Neutrophil (primary cell): ENCODE measurements around the gene ALDH18A1.

Experiments
- H3K27ac ChIP-seq: fragments of 200-600 bp; sonication (generic); 2 replicates; pipeline ENCODE4 v1.5.1; 2016; ENCODE audit warnings: mild to moderate bottlenecking, moderate library complexity
- H3K27me3 ChIP-seq: fragments of 200-600 bp; sonication (generic); 2 replicates; pipeline ENCODE4 v1.6.0; 2016; ENCODE audit warnings: mild to moderate bottlenecking
- H3K36me3 ChIP-seq: fragments of 200-600 bp; sonication (generic); 2 replicates; pipeline ENCODE4 v1.5.1; 2017
- H3K4me1 ChIP-seq, 2 experiments: fragments of 200-600 bp in 1 of 2; sonication (generic) in 1 of 2; 1 replicate in 1 of 2; 2 replicates in 1 of 2; pipeline versions ENCODE4 v1.5.1 to v1.6.1; 2013 to 2016; ENCODE audit warnings: low read depth in 1 of 2, low read length in 1 of 2, mild to moderate bottlenecking in 1 of 2, moderate library complexity in 1 of 2; ENCODE audit not compliant: control insufficient read depth in 1 of 2, insufficient read depth in 1 of 2
- H3K4me3 ChIP-seq, 2 experiments: fragments of 200-600 bp in 1 of 2; sonication (generic) in 1 of 2; 1 replicate in 1 of 2; 2 replicates in 1 of 2; pipeline ENCODE4 v1.5.1; 2013 to 2016; ENCODE audit warnings: low read depth in 1 of 2, low read length in 1 of 2, mild to moderate bottlenecking in 1 of 2, moderate library complexity in 1 of 2
- H3K9me3 ChIP-seq: fragments of 200-600 bp; sonication (generic); 2 replicates; pipeline ENCODE4 v1.5.1; 2016
- CTCF ChIP-seq: fragments of 200-600 bp; sonication (generic); IDR thresholded peaks from 2 replicates; pipeline ENCODE4 v1.5.1; 2016; ENCODE audit warnings: antibody characterized with exemption

Gene ALDH18A1

GRCh38 chr10:95613330-95613729 lies 43.2 kb downstream of the ALDH18A1 start:
- no peak overlapping the region for H3K4me3 ChIP-seq
- no peaks in the 10 kb centered on the region for H3K36me3 ChIP-seq
- H3K27ac ChIP-seq, result no peak overlapping the region
- H3K27me3 ChIP-seq, result no peaks in the 10 kb centered on the region
- no peak for TF ChIP-seq CTCF
- no peaks in the 10 kb centered on the region for H3K4me1 ChIP-seq
- no peaks in the 10 kb centered on the region for H3K9me3 ChIP-seq

- Histone ChIP-seq H3K4me3 (no peak overlapping the region), H3K27ac (no peak overlapping the region), H3K9me3 (no peaks in the 10 kb centered on the region), H3K4me1 (no peaks in the 10 kb centered on the region), H3K36me3 (no peaks in the 10 kb centered on the region), H3K27me3 (no peaks in the 10 kb centered on the region)
- no peak for TF ChIP-seq CTCF
These were observed 45.8 kb downstream of the ALDH18A1 start for GRCh38 chr10:95610727-95611126.

- Histone ChIP-seq H3K4me1 (no peaks in the 10 kb centered on the region), H3K36me3 (peaks cover 4% of the 10 kb centered on the region), H3K27me3 (no peaks in the 10 kb centered on the region), H3K27ac (no peak overlapping the region), H3K9me3 (no peaks in the 10 kb centered on the region), H3K4me3 (no peak overlapping the region)
- TF ChIP-seq CTCF, result no peak
These were observed 49.6 kb downstream of the ALDH18A1 start for GRCh38 chr10:95606922-95607321.

GRCh38 chr10:95605163-95605562 lies 51.3 kb downstream of the ALDH18A1 start:
- no peaks in the 10 kb centered on the region for H3K4me1 ChIP-seq
- H3K9me3 ChIP-seq, result no peaks in the 10 kb centered on the region
- H3K36me3 ChIP-seq, result peaks cover 4% of the 10 kb centered on the region
- no peaks in the 10 kb centered on the region for H3K27me3 ChIP-seq
- TF ChIP-seq CTCF, result no peak
- H3K4me3 ChIP-seq, result no peak overlapping the region
- H3K27ac ChIP-seq, result no peak overlapping the region

- no peaks in the 10 kb centered on the region for H3K9me3 ChIP-seq
- H3K36me3 ChIP-seq, result peaks cover 4% of the 10 kb centered on the region
- no peak overlapping the region for H3K27ac ChIP-seq
- no peak overlapping the region for H3K4me3 ChIP-seq
- no peak for TF ChIP-seq CTCF
- H3K4me1 ChIP-seq, result no peaks in the 10 kb centered on the region
- no peaks in the 10 kb centered on the region for H3K27me3 ChIP-seq
These were observed 51.9 kb downstream of the ALDH18A1 start for GRCh38 chr10:95604630-95605029.

GRCh38 chr10:95602382-95602781 lies 54.1 kb downstream of the ALDH18A1 start:
- H3K4me1 ChIP-seq, result no peaks in the 10 kb centered on the region
- H3K27ac ChIP-seq, result no peak overlapping the region
- peaks cover 4% of the 10 kb centered on the region for H3K36me3 ChIP-seq
- no peaks in the 10 kb centered on the region for H3K9me3 ChIP-seq
- TF ChIP-seq CTCF, result no peak
- H3K27me3 ChIP-seq, result no peaks in the 10 kb centered on the region
- no peak overlapping the region for H3K4me3 ChIP-seq
